Measurements from ENCODE around the gene MT1B.

GRCh38 chr16:56681939-56682702, 30.4 kb downstream of the MT1B start, which contains the start of gene MT1X:
- TF ChIP-seq CTCF (IDR thresholded peaks at IDR 0.05; ENCODE audit: low read depth, low read length), result no peak
- no peak for TF ChIP-seq EZH2phosphoT487 (IDR thresholded peaks at IDR 0.05; ENCODE audit: low read depth)

Measured in OCI-LY3 (cell line).